GM19452 (cell line): ENCODE results near the gene TMEM41B.
A peak's percentile ranks its signal among the peaks of the same experiment; 100 is the strongest.
"Not testable (repeated sequence)": the region's sequence is repeated elsewhere in the genome, so short reads cannot be mapped to it uniquely, and the experiment has no call there.

Source experiments
- ATAC-seq: cut with Tn5 transposase; IDR thresholded peaks from one replicate; pipeline ENCODE4 v1.9.1; 2021; ENCODE audit not compliant: unreplicated experiment

The TMEM41B gene

DNA sequence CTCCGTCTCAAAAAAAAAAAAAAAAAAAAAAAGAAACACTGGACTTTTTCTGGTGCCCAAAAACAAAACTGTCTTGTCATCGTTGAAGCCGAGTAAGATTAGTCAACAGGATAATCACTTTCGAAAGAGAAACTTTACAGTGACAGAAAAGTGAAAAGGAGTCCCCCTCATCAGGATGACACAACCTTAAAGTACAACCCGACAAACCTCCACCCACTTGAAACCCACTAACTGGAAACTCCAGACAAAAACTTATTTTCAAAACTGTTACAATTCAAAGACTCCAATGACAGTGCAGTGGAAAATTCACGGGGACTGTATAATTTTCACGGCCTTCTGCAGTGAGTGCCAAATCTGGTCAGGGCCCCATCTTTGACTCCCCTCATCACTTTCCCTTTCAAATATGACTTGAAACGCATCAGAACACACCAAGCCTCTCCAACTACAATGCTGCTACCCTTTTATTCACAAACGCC, 50.5 kb downstream of the TMEM41B start:
- peak; percentile 76 for ATAC-seq

DNA sequence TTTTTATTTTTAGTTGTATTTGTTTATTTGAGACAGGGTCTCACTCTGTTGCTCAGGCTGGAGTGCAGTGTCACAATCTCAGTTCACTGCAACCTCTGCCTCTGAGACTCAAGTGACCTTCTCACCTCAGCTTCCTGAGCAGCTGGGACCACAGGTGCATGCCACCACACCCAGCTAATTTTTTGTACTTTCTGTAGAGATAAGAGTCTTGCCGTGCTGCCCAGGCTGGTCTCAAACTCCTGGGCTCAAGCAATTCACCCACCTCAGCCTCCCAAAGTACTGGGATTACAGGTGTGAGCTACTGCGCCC, 53.6 kb downstream of the TMEM41B start:
- not testable (repeated sequence) for ATAC-seq

DNA sequence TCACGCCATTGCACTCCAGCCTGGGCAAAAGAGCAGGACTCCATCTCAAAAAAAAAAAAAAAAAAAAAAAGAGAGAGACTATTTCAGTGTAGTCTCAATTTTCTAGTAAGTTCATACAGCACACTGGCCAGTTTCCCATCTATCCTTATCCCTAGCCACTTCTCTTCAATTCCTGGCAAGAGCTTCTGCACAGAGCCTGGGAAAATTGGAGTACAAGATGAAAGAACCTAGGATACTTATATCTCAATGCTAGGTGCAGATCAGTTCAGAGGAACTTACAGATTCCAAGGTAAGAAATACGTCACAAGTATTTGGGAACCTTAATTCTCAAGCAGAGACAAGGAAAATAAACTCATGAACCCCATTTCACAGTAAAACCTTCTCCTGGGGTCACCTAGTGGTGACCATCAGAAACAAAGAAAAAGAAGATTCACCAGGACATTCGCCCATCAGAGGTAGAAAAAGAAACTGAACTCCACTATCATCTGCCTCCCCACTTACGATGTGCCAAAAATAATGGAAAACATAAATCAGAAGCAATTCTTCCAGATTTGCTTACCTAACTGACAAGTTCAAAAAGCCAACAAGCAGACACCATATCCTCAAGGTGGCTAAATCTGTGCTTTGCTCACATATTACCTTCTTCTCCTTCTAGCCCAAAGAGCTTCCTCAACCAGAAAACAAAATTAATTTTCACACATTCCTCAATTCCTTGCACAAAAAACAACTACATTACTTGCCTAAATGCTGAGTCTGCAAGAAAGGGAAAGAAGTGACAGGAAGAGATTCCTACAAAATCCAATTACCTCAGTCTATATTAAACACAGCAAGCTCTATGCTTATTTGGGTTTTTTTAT, 54.2 kb downstream of the TMEM41B start:
- ATAC-seq: no peak

DNA sequence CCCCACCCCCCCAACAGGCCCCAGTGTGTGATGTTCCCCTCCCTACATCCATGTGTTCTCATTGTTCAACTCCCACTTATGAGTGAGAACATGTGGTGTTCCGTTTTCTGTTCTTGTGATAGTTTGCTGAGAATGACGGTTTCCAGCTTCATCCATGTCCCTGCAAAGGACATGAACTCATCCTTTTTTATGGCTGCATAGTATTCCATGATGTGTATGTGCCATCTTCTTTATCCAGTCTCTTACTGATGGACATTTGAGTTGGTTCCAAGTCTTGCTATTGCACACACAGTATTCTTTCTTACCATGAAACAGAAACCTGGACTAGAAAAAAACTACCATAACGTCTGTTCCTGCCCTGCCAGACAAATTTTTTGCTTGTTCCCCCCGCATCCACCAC, 56.1 kb downstream of the TMEM41B start:
- ATAC-seq: not testable (repeated sequence)

- no peak for ATAC-seq
Observed at GRCh38 chr11:9254416-9254815, 60.0 kb downstream of the TMEM41B start.

DNA sequence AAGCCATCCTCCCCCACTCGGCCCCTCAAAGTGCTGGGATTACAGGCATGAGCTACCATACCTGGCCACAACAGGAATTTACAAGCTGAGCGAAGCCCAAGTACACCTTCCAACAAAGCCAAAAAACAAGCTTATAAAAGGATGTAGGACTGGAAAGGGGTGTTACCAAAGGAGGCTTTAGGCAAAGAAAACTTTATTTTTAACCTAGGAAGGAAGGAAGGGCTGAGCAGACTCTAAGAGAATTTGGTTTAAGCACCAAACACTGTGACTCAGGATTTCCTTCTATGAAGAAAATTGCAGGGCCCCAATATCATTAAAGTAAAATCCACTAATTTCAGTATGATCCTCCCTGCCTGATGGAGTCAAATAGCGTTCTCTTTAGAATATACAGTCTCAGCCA, 61.3 kb downstream of the TMEM41B start:
- ATAC-seq: no peak

- no peak for ATAC-seq
Observed at GRCh38 chr11:9251311-9251710, 63.1 kb downstream of the TMEM41B start.

DNA sequence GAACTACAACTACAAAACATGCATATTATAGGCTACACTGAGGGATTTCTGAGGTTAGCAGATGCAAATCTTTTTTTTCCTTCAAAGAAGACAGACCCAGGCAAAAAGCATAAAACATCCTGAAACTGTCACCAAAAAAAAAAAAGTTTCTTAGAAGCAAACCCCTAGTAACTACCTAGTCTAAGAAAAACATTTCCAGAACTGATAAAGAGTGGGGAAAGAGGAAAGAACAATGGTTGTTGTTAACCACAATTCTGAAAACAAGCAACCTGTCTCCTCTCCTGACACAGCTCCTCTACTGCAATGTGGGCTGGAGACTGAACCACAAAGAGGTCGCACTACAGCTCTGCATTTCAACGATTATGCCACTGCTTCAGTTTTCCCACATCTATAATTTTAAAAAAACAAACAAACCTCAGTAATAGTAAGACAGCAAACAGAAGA, 64.2 kb downstream of the TMEM41B start:
- ATAC-seq: peak; percentile 64

DNA sequence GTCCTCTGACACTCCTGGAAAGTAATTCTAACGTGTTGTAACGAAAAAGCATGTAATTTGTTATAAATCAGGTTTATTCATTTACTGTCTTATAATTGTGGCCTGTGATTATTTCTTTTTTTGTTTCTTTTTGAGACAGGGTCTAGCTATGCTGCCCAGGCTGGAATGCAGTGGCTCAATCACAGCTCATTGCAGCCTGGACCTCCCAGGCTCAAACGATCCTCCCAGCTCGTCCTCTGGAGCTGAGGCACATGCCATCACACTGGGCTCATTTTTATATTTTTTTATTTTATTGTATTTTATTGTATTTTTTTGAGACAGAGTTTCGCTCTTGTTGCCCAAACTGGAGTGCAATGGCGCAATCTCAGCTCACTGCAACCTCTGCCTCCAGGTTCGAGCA, 65.1 kb downstream of the TMEM41B start:
- no peak for ATAC-seq

DNA sequence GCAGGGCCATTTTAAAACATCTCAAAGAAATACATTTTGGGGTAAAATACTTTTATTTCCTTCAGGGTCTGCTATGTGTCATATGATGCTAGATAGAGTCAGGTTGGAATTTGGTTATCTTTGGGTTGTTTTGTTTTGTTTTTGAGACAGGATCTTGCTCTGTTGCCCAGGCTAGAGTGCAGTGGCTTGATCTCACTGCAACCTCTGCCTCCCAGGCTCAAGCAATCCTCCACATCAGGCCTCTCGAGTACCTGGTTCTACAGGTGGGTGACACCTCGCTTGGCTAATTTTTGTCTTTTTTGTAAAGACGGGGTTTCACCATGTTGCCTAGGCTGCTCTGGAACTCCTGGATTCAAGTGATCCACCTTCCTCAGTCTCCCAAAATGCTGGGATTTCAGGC, 66.5 kb downstream of the TMEM41B start:
- ATAC-seq: no peak

DNA sequence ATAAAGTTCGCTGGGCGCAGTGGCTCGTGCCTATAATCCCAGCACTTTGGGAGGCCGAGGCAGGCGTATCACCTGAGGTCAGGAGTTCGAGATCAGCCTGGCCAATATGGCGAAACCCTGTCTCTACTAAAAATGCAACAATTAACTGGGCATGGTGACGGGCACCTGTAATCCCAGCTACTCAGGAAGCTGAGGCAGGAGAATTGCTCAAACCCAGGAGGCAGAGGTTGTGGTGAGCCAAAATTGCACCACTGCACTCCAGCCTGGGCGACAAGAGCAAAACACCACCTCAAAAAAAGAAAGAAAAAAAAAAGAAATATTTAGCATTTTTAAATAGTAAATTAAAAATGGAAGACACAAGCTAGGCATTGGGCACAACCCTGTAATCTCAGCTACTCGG, 78.2 kb downstream of the TMEM41B start:
- ATAC-seq: not testable (repeated sequence)

DNA sequence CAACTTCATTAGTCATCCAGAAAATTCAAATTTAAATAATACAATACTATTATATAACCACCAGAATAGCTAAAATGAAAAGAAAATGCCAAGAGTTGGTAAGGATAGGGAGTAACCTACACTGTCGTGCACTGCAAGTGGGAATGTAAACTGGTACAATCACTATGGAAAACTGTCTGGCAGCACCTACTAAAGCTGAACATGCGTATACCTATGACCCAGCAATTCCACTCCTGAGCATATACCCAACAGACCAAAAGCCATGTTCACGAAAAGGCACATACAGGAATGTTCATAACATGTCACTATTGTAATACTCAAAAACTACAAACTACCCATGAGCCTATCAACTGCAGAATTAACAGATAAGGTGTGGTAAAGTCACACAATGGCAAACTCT, 81.9 kb downstream of the TMEM41B start:
- no peak for ATAC-seq

- ATAC-seq: no peak
Observed at GRCh38 chr11:9231848-9232177, 82.6 kb downstream of the TMEM41B start.
